Epithelial cell of esophagus (primary cell): ENCODE results near the gene ZMYM5.
"Not testable (repeated sequence)": the region's sequence is repeated elsewhere in the genome, so short reads cannot be mapped to it uniquely, and the experiment has no call there.

Experiments
- DNase-seq: peaks from one replicate; pipeline ENCODE4 v3.0.0; 2010; ENCODE audit warnings: low read depth
- H3K4me3 ChIP-seq: 2 replicates; pipeline ENCODE4 v1.5.1; 2011; ENCODE audit warnings: mild to moderate bottlenecking, low read length, control low read depth
- TF ChIP-seq, protein P1 (sequence below): IDR thresholded peaks from 2 replicates; pipeline ENCODE4 v1.5.1; 2011; ENCODE audit warnings: low read depth, mild to moderate bottlenecking, low read length, control low read depth, inconsistent platforms; ENCODE audit not compliant: insufficient read depth; ENCODE audit errors: missing control alignments

ZMYM5 gene

DNA sequence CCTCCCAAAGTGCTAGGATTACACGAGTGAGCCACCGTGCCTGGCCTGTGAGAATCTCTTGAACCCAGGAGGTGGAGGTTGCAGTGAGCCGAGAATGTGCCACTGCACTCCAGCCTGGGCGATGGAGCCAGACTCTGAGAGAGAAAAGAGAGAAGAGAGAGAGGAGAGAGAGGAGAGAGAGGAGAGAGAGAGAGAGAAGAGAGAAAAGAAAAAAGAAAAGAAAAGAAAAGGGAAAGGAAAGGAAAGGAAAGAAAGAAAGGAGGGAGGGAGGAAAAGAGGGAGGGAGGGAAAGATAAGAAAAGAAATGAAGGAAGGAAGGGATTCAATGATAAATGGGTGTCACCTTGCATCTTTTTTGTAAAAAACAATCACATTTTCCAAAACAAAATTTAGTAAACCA lies 57.7 kb downstream of the ZMYM5 start:
- DNase-seq, result no peak
- TF ChIP-seq, protein P1, sequence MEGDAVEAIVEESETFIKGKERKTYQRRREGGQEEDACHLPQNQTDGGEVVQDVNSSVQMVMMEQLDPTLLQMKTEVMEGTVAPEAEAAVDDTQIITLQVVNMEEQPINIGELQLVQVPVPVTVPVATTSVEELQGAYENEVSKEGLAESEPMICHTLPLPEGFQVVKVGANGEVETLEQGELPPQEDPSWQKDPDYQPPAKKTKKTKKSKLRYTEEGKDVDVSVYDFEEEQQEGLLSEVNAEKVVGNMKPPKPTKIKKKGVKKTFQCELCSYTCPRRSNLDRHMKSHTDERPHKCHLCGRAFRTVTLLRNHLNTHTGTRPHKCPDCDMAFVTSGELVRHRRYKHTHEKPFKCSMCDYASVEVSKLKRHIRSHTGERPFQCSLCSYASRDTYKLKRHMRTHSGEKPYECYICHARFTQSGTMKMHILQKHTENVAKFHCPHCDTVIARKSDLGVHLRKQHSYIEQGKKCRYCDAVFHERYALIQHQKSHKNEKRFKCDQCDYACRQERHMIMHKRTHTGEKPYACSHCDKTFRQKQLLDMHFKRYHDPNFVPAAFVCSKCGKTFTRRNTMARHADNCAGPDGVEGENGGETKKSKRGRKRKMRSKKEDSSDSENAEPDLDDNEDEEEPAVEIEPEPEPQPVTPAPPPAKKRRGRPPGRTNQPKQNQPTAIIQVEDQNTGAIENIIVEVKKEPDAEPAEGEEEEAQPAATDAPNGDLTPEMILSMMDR, result no peak
- H3K4me3 ChIP-seq, result no peak overlapping the region

DNA sequence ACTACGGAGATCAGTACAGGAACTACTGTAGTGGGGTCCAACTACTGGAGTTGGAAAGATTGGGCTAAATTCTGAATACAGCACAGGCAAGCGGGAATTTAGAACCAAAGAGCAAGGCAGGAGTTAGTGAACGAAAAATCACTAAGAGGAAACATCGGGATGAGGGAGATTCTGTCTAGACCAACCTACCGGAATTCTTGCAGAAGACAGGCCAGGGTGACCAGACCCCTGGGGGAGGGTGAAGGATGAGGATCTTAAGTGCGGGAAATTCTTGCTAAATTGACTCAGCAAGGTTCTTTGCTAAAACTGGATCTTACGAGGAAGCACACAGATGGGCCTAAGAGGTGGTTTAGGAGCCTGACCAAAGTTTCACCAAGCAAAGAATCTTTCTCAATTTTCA lies 67.5 kb downstream of the ZMYM5 start:
- DNase-seq, result no peak
- H3K4me3 ChIP-seq, result no peak overlapping the region
- TF ChIP-seq, protein P1, result no peak

DNA sequence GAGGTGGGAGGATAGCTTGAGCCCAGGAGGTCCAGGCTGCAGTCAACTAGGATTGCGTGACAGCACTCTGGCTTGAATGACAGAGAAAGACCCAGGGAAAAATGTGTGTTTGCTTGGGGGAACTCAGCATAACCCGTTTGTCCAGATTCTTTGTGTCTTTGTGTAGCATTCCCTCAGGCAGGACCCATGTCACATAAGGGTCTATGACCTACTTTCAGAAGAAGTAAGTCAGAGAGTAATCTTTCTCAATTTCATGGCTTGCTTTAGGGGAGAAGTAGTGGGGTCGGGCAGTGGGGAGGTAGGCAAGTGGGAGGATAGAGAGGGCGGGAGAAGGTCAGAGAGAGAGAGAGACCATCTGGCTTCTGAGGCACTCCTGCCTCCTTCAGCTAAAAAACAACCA lies 68.8 kb downstream of the ZMYM5 start:
- no peak overlapping the region for H3K4me3 ChIP-seq

DNA sequence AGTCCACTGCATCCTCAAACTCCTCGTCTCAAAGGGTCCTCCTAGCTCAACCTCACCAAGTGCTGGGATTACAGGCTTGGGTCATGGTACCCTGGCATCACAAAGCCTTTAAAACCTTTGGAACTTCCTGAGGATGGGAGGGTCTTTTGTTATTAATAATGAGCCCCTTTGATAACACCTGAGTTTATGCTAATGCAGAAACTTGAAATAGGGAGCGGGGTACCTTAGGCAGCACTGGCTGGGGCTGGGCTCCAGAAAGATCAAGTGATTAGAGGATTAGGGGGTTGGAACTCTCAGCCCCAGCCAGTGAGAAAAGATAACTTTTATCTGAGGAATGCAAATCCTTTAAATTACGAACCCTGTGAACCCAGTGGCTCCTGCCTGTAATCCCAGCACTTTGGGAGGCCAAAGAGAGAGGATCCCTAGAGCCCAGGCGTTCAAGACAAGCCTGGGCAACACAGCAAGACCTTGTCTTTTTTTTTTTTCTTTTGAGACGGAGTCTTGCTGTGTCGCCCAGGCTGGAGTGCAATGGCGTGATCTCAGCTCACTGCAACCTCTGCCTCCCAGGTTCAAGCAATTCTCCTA lies 71.4 kb downstream of the ZMYM5 start:
- H3K4me3 ChIP-seq, result no peak overlapping the region
- DNase-seq, result no peak
- TF ChIP-seq, protein P1, result no peak

More for the DNA sequence above, 68.8 kb downstream of the ZMYM5 start:
- TF ChIP-seq, protein P1, result no peak
- peak; percentile 93 for DNase-seq

DNA sequence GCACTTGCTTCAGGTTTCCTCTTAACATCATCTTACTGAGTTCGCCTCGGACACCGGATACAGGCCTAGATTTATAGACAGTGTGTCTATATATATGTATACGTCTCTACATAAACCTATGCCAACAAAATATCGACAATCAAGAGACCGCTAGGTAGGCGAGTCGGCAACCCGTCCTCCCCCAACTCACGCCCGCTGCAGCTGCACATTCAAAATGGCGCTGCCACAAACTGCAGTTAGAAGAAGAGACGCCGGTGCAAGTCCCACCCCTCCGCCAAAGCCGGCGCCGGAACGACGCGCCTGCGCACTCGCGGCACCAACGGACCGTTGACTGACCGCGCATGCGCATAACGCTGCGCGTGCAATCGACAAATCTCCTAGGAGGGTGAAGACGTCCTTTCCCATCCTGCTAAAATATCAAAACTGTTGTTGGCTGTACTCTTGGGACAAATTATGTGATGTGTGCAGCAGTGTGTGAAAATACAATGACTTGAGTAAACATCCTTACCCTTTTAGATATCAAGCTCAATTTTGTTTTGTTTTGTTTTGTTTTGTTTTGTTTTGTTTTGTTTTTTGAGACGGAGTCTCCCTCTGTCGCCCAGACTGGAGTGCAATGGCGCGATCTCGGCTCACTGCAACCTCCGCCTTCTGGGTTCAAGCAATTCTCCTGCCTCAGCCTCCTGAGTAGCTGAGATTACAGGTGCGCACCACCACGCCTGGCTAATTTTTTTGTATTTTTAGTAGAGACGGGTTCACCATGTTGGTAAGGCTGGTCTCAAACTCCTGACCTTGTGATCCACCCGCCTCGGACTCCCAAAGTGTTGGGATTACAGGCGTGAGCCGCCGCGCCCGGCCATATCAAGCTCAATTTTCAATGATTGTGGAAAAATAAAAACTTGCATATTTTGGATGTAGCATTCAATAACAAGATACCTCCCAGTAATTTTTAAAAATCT lies 80.4 kb downstream of the ZMYM5 start, which contains the start of gene PSPC1:
Gene PSPC1, minus strand, starts transcription at position 219 of the 956 bp plus-strand sequence. Its CDS starts 188 bp downstream, at position 31.
- peak; percentile 93 for DNase-seq
- peak within 1 kb of the TSS; percentile 79 for H3K4me3 ChIP-seq

DNA sequence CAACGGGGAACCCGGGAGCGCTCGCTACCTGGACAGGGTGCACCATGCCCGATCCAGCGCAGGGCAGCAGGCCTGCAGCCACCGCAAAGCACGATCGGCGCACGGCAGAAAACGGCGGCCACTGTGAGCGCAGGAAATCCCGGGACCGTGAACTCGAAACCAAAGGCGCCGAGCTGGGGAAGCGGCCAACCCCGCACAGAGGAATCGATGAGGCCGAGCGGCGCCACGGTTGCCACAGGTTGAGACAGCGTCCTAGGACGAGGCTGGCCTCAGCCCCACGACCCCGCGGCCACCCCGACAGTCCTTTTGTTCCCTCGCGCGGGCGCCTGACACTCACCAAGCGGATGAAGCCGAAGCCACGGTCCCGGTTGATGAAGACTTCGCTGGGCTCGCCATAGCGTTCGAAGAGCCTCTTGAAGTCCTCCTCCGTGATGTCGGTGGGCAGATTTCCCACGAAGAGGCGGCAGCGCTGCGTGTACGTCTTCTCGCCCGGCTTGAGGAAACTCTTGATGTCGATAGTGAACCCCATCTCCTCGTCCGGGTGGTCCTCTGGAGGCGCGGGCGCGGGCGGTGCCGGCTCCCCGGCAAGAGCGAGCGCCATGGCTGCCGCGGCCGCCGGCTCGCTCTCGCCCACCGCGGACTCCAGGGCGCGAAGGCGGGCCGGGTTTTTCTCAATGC lies 81.3 kb downstream of the ZMYM5 start:
- peak; percentile 57 for DNase-seq
- TF ChIP-seq, protein P1, result no peak
- peak overlapping the region; percentile 79 for H3K4me3 ChIP-seq

DNA sequence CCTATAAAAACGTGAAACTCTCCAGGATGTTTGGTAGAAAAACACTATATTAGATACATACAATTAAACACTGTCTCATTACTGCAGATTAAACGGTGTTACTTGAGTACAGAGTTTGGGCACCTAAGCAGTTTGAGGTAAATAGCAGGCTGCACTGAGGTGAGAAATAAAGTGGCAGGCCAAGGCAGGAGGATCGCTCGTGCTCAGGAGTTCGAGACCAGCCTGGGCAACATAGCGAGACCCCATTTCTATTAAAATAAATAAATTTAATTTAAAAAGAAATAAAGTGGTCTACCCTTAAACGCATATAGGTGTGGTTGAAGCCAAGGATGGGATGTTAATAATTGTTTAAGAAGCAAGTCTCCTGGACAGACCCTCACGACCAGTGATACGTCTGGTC lies 81.9 kb downstream of the ZMYM5 start:
- TF ChIP-seq, protein P1, result no peak
- no peak for DNase-seq
- peak overlapping the region; percentile 79 for H3K4me3 ChIP-seq

DNA sequence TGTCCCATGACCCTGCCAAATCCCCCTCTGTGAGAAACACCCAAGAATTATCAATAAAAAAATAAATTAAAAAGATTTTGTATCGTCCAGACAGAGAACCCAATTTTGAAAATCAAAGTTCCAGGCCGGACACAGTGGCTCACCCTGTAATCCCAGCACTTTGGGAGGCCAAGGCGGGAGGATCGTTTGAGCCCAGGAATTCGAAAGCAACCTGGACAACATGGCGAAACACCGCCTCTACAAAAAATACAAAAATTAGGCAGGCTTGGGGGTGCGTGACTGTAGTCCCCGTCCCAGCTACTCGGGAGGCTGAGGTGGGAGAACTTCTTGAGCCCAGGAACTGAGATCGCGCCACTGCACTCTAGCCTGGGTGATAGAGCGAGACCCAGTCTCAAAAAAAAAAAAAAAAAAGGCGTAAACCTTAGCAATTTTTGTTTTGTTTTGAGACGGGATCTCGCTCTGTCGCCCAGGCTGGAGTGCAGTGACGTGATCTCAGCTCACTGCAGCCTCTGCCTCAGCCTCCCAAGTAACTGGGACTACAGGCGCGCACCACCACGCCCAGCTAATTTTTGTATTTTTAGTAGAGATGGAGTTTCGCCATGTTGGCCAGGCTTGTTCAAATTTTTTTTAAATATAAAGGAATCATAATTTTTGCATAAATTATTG lies 82.6 kb downstream of the ZMYM5 start:
- H3K4me3 ChIP-seq, result peak overlapping the region; percentile 79
- DNase-seq, result not testable (repeated sequence)
